ENCODE data around the gene SLC41A3.
"Not testable (repeated sequence)": the region's sequence is repeated elsewhere in the genome, so short reads cannot be mapped to it uniquely, and the experiment has no call there.

Gene SLC41A3

DNA sequence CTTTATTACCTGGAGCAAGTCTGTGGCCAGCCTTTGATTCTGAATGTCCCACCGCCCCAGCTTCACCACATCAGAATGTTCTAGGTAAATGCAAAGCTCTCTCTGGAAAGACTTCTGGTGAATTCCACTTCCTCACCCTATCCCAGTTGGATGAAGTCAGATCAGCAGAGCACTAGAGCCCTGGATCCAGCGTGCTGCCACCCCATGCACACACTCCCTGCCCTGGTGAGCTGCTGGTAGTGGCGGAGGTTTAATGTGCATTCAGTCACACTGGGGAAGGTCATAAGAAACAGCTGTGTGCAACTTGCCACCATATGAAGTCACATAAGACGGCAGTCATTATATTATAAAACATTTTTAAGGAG is 16.3 kb upstream of the SLC41A3 start:
- in situ Hi-C loops (cut with HindIII; ENCODE audit: low sequenced_read_pairs): no loop called here
- DNase-seq (ENCODE audit: low read depth, low spot score): no peak

DNA sequence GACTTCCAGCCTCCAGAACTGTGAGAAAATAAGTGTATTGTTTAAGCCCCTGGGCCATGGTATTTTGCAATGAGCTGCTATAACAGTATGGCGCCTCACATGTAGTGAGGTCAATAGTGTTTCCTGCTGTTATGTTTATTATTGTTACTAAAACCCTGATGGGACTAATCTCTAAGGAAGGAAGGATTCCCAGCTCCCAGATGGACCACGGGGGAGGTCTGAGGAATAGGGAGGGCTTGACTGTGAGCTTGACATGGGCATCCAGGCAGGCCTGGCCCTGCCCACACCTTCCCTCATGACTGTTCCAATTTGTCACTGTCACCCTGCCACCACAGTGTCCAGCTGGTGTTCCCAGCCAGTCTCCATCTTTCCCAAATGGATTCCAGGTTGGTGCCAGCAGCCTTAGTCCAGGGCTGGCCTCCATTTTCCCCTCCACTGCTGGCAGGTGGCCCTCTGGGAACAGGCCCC is 14.5 kb upstream of the SLC41A3 start:
- in situ Hi-C loops (cut with HindIII; ENCODE audit: low sequenced_read_pairs): no loop called here
- DNase-seq (ENCODE audit: low read depth, low spot score): peak; percentile 79
- no peak overlapping the region for H3K4me3 ChIP-seq (ENCODE audit: low read depth, low read length)
- TF ChIP-seq, protein P1, sequence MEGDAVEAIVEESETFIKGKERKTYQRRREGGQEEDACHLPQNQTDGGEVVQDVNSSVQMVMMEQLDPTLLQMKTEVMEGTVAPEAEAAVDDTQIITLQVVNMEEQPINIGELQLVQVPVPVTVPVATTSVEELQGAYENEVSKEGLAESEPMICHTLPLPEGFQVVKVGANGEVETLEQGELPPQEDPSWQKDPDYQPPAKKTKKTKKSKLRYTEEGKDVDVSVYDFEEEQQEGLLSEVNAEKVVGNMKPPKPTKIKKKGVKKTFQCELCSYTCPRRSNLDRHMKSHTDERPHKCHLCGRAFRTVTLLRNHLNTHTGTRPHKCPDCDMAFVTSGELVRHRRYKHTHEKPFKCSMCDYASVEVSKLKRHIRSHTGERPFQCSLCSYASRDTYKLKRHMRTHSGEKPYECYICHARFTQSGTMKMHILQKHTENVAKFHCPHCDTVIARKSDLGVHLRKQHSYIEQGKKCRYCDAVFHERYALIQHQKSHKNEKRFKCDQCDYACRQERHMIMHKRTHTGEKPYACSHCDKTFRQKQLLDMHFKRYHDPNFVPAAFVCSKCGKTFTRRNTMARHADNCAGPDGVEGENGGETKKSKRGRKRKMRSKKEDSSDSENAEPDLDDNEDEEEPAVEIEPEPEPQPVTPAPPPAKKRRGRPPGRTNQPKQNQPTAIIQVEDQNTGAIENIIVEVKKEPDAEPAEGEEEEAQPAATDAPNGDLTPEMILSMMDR (IDR thresholded peaks at IDR 0.05; ENCODE audit: low read depth, low read length): no peak

More for the DNA sequence above, 16.3 kb upstream of the SLC41A3 start:
- TF ChIP-seq, protein P1 (IDR thresholded peaks at IDR 0.05; ENCODE audit: low read depth, low read length): no peak
- H3K4me3 ChIP-seq (ENCODE audit: low read depth, low read length): no peak overlapping the region

DNA sequence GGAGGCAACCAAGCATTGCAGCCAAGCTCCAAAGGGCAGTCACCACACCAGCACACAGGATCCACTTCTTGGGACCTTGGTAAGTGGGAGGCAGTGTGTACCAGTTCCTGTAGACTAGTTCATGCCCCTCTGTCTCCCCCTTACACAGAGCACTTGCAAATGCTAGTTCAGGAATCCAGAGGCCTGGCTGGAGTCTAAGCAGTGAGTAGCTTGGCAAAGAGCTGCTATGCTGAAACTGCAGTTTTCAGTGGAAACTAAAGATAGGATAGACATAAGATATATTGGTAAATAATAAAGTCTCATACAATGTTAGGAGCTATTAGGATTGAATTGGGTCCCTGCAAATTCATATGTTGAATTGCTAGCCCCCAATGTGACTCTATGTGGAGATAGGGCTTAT is 13.9 kb upstream of the SLC41A3 start:
- TF ChIP-seq, protein P1 (IDR thresholded peaks at IDR 0.05; ENCODE audit: low read depth, low read length): no peak
- no peak for DNase-seq (ENCODE audit: low read depth, low spot score)
- no peak overlapping the region for H3K4me3 ChIP-seq (ENCODE audit: low read depth, low read length)
- in situ Hi-C loops (cut with HindIII; ENCODE audit: low sequenced_read_pairs): no loop called here

DNA sequence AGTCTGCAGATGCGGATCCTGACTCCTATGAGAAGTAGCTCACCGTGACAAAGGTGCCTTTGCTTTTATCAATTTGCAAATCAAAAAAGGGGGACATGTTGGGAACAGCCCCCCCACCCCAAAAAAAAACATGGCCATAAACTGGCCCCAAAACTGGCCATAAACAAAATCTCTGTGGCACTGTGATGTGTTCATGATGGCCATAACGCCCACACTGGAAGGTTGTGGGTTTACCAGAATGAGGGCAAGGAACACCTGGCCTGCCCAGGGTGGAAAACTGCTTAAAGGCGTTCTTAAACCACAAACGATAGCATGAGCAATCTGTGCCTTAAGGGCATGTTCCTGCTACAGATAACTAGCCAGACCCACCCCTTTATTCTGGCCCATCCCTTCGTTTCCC is 12.3 kb upstream of the SLC41A3 start:
- H3K4me3 ChIP-seq (ENCODE audit: low read depth, low read length); in situ Hi-C loops (cut with HindIII; ENCODE audit: low sequenced_read_pairs); DNase-seq (ENCODE audit: low read depth, low spot score): not testable (repeated sequence)

DNA sequence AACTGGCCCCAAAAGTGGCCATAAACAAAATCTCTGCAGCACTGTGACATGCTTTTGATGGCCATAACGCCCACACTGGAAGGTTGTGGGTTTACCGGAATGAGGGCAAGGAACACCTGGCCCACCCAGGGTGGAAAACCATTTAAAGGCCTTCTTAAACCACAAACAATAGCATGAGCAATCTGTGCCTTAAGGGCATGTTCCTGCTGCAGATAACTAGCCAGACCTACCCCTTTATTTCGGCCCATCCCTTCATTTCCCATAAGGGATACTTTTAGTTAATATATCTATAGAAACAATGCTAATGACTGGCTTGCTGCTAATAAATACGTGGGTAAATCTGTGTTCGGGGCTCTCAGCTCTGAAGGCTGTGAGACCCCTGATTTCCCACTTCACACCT is 8.2 kb upstream of the SLC41A3 start:
- H3K4me3 ChIP-seq (ENCODE audit: low read depth, low read length); DNase-seq (ENCODE audit: low read depth, low spot score); in situ Hi-C loops (cut with HindIII; ENCODE audit: low sequenced_read_pairs): not testable (repeated sequence)

DNA sequence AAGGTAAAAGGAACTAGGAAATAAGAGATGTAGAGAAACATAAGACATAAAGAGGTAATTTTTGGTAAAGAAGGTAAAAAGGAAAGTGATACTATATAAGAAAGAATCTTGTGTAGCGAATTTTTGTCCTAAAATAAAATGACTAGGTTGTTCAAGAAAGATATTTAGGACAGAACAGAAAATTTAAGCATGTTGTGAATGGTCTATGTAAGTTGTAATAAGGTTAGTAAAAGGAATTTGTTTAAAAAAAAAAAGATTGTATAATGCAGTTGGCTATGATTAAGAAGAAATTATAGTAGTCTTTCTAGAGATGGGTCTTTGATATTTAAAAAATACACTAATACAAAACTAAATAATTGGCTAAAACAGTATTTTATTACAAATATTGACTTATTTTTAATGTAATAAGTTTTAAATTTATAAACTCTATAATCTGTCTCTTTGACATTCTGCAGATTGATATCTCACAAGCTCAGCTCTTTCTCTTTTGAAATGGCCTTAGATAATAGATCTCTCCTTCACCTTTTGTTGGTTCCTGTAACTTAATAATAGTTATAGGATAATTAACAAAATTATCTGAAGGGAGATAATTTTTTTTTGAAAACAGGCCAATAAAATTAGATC is 3.7 kb upstream of the SLC41A3 start:
- peak; percentile 26 for DNase-seq (ENCODE audit: low read depth, low spot score)
- no peak overlapping the region for H3K4me3 ChIP-seq (ENCODE audit: low read depth, low read length)
- TF ChIP-seq, protein P1 (IDR thresholded peaks at IDR 0.05; ENCODE audit: low read depth, low read length): no peak
- in situ Hi-C loops (cut with HindIII; ENCODE audit: low sequenced_read_pairs): no loop called here

DNA sequence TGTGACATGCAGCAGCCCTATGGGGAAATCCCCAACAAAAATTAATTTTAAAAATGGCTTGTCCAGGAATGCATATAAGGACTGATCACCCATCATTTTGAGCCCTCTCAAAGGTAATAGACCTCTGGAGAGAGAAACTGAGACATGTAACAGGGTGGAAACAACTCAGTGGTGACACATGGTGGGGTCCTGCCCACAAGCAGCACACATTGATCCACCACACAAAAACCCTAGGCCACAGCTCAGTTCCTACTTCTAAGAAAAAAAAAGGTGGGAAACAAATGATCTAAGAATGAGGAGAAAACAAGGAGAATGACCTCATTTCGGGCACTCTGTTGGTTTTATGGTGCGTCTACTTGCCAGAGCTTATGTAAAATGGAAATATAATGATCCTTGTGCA is 1.9 kb upstream of the SLC41A3 start:
- in situ Hi-C loops (cut with HindIII; ENCODE audit: low sequenced_read_pairs): no loop called here

More for the DNA sequence above, 1.9 kb upstream of the SLC41A3 start:
- no peak overlapping the region for H3K4me3 ChIP-seq (ENCODE audit: low read depth, low read length)
- DNase-seq (ENCODE audit: low read depth, low spot score): no peak
- TF ChIP-seq, protein P1 (IDR thresholded peaks at IDR 0.05; ENCODE audit: low read depth, low read length): no peak
